ENCODE results near the gene SPEN.
"Not testable (repeated sequence)": the region's sequence is repeated elsewhere in the genome, so short reads cannot be mapped to it uniquely, and the experiment has no call there.

The SPEN gene

GRCh38 chr1:15856888-15857287 is 9.4 kb downstream of the SPEN start:
- DNase-seq = no peak

GRCh38 chr1:15858069-15858670 is 10.7 kb downstream of the SPEN start:
- no peak for DNase-seq

- DNase-seq = no peak
These were observed 11.3 kb downstream of the SPEN start for GRCh38 chr1:15858672-15859372.

- DNase-seq = no peak
These were observed 15.8 kb downstream of the SPEN start for GRCh38 chr1:15863156-15863901.

- DNase-seq = no peak
These were observed 19.3 kb downstream of the SPEN start for GRCh38 chr1:15866721-15867201.

GRCh38 chr1:15867288-15867687 is 19.8 kb downstream of the SPEN start:
- no peak for DNase-seq

GRCh38 chr1:15869413-15869812 is 21.9 kb downstream of the SPEN start:
- DNase-seq = no peak

GRCh38 chr1:15870421-15870820 is 22.9 kb downstream of the SPEN start:
- DNase-seq = no peak

GRCh38 chr1:15874471-15874870 is 27.0 kb downstream of the SPEN start:
- no peak for DNase-seq

GRCh38 chr1:15876357-15877055 is 29.0 kb downstream of the SPEN start:
- DNase-seq = no peak

GRCh38 chr1:15881961-15882360 is 34.5 kb downstream of the SPEN start:
- no peak for DNase-seq

- no peak for DNase-seq
These were observed 35.2 kb downstream of the SPEN start for GRCh38 chr1:15882665-15883064.

GRCh38 chr1:15883326-15883725 is 35.8 kb downstream of the SPEN start:
- no peak for DNase-seq

GRCh38 chr1:15884477-15884876 is 37.0 kb downstream of the SPEN start:
- DNase-seq = no peak

- no peak for DNase-seq
These were observed 37.8 kb downstream of the SPEN start for GRCh38 chr1:15885269-15885668.

- peak; percentile 40 for DNase-seq
These were observed 38.4 kb downstream of the SPEN start for GRCh38 chr1:15885701-15886610.

- DNase-seq = no peak
These were observed 39.2 kb downstream of the SPEN start for GRCh38 chr1:15886611-15887167.

- DNase-seq = not testable (repeated sequence)
These were observed 45.5 kb downstream of the SPEN start for GRCh38 chr1:15892857-15893599.

GRCh38 chr1:15895233-15895632 is 47.7 kb downstream of the SPEN start:
- DNase-seq = no peak

- not testable (repeated sequence) for DNase-seq
These were observed 49.5 kb downstream of the SPEN start for GRCh38 chr1:15896841-15897610.
